ENCODE data around the gene PARD3.

- TF ChIP-seq CTCF (IDR thresholded peaks at IDR 0.05; ENCODE audit: insufficient read depth, low read length, poor library complexity, severe bottlenecking), result no peak
- no peak for TF ChIP-seq EZH2phosphoT487 (conservative IDR thresholded peaks at IDR 0.05; ENCODE audit: low read length)
Observed at GRCh38 chr10:34198953-34199352, 616.1 kb downstream of the PARD3 start.
